Measurements from ENCODE around the gene B4GALT6. TPM values are rescaled to one million over a fixed set of nuclear protein-coding genes. Genes with fewer than 3 reads are reported as not detected.

B4GALT6 gene
- total RNA-seq, 2 donors from 2014 or later = 0.52 to 0.66 TPM

DNA sequence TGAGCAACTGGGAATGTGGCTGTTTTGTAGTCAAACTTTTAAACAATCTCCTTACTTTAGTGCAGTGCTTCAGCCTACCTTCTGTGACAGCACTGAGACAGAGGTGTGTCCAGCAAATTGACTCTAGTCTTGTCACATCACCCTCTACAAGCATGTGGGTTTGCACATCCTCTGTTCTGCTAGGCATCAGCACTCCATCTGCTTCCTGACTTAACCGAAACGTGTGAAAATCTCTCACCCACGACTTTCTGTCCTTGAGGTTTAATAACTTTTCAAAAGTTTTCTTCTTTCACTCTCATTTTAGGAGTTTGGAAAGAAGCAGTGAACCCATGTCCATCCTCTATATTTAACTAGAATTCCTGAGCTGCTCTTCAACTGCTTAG lies 50.1 kb downstream of the B4GALT6 start:
- TF ChIP-seq, protein P1, sequence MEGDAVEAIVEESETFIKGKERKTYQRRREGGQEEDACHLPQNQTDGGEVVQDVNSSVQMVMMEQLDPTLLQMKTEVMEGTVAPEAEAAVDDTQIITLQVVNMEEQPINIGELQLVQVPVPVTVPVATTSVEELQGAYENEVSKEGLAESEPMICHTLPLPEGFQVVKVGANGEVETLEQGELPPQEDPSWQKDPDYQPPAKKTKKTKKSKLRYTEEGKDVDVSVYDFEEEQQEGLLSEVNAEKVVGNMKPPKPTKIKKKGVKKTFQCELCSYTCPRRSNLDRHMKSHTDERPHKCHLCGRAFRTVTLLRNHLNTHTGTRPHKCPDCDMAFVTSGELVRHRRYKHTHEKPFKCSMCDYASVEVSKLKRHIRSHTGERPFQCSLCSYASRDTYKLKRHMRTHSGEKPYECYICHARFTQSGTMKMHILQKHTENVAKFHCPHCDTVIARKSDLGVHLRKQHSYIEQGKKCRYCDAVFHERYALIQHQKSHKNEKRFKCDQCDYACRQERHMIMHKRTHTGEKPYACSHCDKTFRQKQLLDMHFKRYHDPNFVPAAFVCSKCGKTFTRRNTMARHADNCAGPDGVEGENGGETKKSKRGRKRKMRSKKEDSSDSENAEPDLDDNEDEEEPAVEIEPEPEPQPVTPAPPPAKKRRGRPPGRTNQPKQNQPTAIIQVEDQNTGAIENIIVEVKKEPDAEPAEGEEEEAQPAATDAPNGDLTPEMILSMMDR (IDR thresholded peaks at IDR 0.05) = no peak
- TF ChIP-seq POLR2A (IDR thresholded peaks at IDR 0.05) = no peak
- Histone ChIP-seq H3K4me3 (no peak overlapping the region), H3K27me3 (no peaks in the 10 kb centered on the region), H3K9me3 (no peaks in the 10 kb centered on the region), H3K36me3 (replicated peaks in 1 of 2; ENCODE audit: insufficient read depth in 1 of 2, low read depth in 2 of 2) (no peaks in the 10 kb centered on the region), H3K27ac (no peak overlapping the region), H3K4me1 (no peaks in the 10 kb centered on the region)
- DNase-seq (no peak), ATAC-seq (no peak)
- 76 to 78% methylated on average over 3 of the region's 3 CpGs for WGBS, 2 donors
- intact Hi-C loops (cut with DNase I) = no loop called here

DNA sequence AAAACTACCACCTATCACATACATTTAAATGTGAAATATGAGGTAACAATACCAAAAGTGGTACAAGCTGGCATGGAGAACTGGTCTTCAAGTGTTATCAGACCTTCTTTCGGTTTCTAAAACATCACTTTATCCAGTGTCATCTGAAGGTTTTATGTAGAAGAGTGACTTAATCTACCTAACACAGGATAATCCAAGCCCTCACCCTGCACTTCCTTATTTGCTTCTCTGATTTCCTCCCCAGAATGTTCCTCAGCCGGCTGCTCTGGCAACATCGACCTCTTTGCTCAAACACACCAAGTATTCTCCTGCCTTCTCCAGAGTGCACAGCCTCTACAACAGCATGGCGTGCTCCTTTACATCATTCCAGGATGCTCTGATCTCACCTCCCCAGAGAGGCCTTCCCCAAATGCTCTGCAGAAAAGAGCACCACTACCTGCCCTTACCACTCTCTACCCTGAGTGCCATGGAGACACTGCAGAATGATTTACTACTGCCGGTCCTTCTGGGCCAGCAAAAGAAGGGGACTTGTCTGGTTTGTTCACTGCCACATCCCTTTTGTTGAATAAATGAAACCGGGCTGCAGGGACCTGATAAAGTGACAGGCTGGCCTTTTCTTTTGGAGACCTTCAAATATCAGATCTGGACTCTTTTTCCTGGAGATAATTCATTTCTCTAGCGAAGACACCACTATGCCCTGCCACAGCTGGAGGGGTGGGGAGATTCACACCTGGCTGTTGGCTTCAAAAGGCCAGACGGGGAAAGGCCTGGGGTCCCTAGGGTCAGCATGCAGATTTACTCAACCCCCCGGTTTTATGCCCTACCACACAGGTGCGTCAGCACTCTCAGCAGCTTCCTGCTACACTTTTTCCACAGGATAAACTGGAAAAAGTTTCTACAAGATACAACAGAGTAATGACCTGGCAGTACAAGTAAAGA lies 50.7 kb downstream of the B4GALT6 start:
- intact Hi-C loops (cut with DNase I) = no loop called here
- no peak overlapping the region for H3K4me3 ChIP-seq
- DNase-seq = no peak
- no peak overlapping the region for H3K27ac ChIP-seq
- 71 to 86% methylated on average over 10 of the region's 10 CpGs for WGBS, 2 donors
- H3K9me3 ChIP-seq = no peaks in the 10 kb centered on the region
- TF ChIP-seq, protein P1 (IDR thresholded peaks at IDR 0.05) = no peak
- no peak for TF ChIP-seq POLR2A (IDR thresholded peaks at IDR 0.05)
- ATAC-seq = no peak
- H3K36me3 ChIP-seq (replicated peaks in 1 of 2; ENCODE audit: insufficient read depth in 1 of 2, low read depth in 2 of 2) = no peaks in the 10 kb centered on the region
- no peaks in the 10 kb centered on the region for H3K27me3 ChIP-seq
- H3K4me1 ChIP-seq = no peaks in the 10 kb centered on the region

DNA sequence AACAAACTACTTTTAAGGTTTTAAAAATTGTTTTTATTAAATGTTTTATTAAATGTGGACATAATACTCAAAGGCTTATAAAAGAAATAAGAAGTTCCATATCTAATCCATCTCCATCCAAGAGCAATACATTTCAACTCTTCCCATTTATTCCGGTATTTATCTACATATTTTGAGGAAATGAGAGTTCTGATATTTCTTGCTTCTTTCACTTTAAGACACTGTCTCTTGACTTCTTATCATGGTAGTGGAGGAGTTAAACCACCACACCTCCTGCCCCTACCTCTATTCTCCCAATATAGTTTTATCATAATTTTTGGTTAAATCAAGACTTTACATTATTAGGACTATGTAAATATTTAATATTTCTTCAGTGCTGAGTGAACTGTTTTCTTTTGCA lies 52.0 kb downstream of the B4GALT6 start:
- no peaks in the 10 kb centered on the region for H3K9me3 ChIP-seq
- no peak for ATAC-seq
- TF ChIP-seq, protein P1 (IDR thresholded peaks at IDR 0.05) = no peak
- TF ChIP-seq POLR2A (IDR thresholded peaks at IDR 0.05) = no peak
- no peak for DNase-seq
- H3K4me3 ChIP-seq = no peak overlapping the region
- H3K27me3 ChIP-seq = no peaks in the 10 kb centered on the region
- H3K36me3 ChIP-seq (replicated peaks in 1 of 2; ENCODE audit: insufficient read depth in 1 of 2, low read depth in 2 of 2) = no peaks in the 10 kb centered on the region
- H3K4me1 ChIP-seq = no peaks in the 10 kb centered on the region
- 88 to 92% methylated on average over 1 of the region's 1 CpG for WGBS, 2 donors
- H3K27ac ChIP-seq = no peak overlapping the region
- intact Hi-C loops (cut with DNase I) = no loop called here

DNA sequence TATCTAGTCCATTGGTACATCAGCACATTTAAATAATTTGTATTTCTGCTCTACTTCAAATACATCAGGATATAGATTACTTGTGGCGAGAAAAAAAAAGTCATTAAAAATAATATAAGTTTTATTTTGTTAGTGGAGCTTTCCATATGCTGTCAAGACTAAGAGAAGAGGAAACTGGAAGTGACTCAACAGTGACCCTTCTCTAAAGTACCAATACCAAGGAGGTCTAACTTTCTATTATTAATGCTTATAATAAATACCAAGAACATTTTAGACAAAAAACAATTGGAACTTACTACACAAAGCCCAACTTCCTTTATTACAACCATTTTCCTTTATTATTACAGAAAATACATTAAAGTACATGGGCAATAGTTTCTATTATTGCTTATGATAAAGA lies 52.9 kb downstream of the B4GALT6 start:
- WGBS, 2 donors = 95 to 100% methylated on average over 1 of the region's 1 CpG
- DNase-seq (no peak), ATAC-seq (no peak)
- Histone ChIP-seq H3K4me3 (no peak overlapping the region), H3K36me3 (replicated peaks in 1 of 2; ENCODE audit: insufficient read depth in 1 of 2, low read depth in 2 of 2) (no peaks in the 10 kb centered on the region), H3K9me3 (no peaks in the 10 kb centered on the region), H3K4me1 (no peaks in the 10 kb centered on the region), H3K27ac (no peak overlapping the region), H3K27me3 (no peaks in the 10 kb centered on the region)
- intact Hi-C loops (cut with DNase I) = no loop called here
- TF ChIP-seq POLR2A (IDR thresholded peaks at IDR 0.05) = no peak
- TF ChIP-seq, protein P1 (IDR thresholded peaks at IDR 0.05) = no peak

DNA sequence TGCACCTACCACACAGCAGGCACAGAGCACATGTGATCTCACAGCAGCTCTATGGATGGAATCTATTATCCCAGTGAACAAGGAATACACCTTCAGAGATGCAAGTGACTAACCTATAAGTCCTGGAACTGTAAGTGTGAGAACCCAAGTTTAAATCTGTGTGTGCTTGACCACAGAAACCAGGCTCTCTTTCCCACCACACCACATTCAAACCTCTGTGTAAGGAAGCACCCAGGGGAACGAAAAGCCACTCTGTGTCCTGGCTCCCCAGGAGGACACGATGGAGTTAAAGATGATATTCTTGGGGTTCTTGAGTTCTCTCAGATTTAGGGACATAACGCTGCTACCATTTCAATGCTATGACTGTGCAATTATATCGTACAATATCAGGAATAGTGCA lies 53.8 kb downstream of the B4GALT6 start:
- Histone ChIP-seq H3K9me3 (no peaks in the 10 kb centered on the region), H3K27me3 (no peaks in the 10 kb centered on the region), H3K4me1 (no peaks in the 10 kb centered on the region), H3K4me3 (no peak overlapping the region), H3K27ac (no peak overlapping the region), H3K36me3 (replicated peaks in 1 of 2; ENCODE audit: insufficient read depth in 1 of 2, low read depth in 2 of 2) (no peaks in the 10 kb centered on the region)
- no peak for ATAC-seq
- WGBS, 2 donors = 90 to 95% methylated on average over 4 of the region's 4 CpGs
- no peak for TF ChIP-seq POLR2A (IDR thresholded peaks at IDR 0.05)
- TF ChIP-seq, protein P1 (IDR thresholded peaks at IDR 0.05) = no peak
- no peak for DNase-seq
- intact Hi-C loops (cut with DNase I) = no loop called here

Measured in body of pancreas (tissue), 4 donors.